PFSK-1 (cell line): ENCODE results near the gene BCLAF1.

ENCODE experiments used
- POLR2AphosphoS5 ChIP-seq: IDR thresholded peaks from 2 replicates; pipeline ENCODE4 v1.6.1; 2012; ENCODE audit warnings: low read depth, mild to moderate bottlenecking, control low read depth, low read length, moderate library complexity
- SIN3A ChIP-seq: IDR thresholded peaks from 2 replicates; pipeline ENCODE4 v1.6.1; 2012; ENCODE audit warnings: mild to moderate bottlenecking, low read length, moderate library complexity, borderline replicate concordance; ENCODE audit not compliant: insufficient read depth

GRCh38 chr6:136208783-136209182 lies 80.9 kb downstream of the BCLAF1 start:
- no peak for TF ChIP-seq SIN3A
- TF ChIP-seq POLR2AphosphoS5 = no peak
